GM12801 (cell line): Measurements from ENCODE around the gene DYDC2.

Experiments
- CTCF ChIP-seq: IDR thresholded peaks from one replicate; pipeline ENCODE4 v1.5.1; 2011; ENCODE audit warnings: control low read depth; ENCODE audit not compliant: insufficient read length; ENCODE audit errors: extremely low read depth

DYDC2 gene

DNA sequence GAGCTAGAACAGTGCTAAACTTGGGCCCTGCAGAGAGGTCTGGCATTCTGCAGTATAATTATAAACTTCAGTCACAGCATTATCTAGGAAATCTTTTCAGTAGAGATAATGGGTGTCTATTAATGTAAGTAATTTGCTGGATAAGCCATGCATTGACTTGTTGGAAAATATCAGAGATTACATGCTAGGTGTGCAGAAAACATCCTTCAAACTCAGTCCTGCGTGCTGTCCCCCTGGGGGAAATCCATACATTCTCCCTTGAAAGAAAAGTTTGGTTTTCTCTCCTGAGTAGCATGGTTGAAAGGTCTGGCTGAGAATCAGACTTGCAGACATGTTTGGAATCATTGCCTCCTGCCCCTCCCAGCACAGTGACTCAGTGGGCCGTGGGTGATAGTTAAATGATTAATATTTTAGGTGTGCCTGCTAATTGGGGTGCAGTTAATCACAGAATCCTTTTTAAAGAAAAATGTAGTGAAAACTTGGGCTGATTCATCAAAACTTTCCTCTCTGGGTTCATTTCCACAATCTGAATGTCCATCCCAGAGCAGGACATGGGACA lies 37.9 kb downstream of the DYDC2 start:
- no peak for TF ChIP-seq CTCF

DNA sequence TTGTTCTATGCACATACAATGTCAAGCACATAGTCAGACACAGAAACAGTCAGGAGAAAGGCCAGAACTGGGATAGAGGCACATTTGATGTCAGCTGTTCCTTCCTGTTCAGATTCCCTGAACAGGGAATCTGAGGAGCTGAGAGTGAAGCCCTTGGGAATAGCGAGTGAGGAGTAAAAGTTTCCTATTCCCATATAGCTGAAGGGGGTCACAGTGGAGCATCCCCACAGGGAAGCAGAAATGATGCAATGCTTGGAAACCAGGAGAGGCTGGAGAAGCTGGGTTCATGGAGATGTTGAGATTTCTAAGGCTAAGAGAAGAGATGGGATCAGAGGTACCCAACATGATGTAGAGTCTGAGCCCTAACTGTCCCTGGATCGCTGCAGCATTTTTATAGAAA lies 40.4 kb downstream of the DYDC2 start:
- no peak for TF ChIP-seq CTCF

DNA sequence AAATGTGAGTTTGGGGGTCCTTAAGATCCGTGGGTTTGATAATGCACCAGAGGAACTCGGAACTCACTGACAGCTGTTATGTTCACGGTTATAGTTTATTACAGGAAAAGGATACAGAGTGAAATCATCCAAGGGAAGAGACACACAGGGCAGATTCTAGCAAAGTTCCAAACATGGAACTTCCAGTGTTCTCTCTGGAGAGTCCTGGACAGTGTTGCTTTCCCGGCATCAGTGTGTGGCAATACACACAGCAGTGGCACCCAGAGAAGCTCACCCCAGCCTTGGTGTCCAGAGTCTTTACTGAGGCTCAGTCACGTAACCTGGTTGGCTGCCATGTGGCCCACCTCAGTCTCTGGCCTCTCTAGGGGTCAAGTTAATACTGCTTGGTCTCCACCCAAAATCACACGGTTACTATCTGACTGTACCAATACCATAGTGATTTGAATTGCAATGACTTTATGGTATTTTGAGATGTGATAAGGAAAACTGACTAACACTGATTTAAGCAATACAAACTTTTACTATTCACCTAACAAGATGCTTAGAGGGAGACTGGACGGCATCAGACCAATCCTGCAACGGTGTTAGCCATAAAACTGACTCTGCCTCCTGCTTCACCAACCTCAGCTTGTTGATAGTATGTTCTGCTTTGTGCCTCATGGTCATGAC lies 43.7 kb downstream of the DYDC2 start:
- TF ChIP-seq CTCF = no peak

- no peak for TF ChIP-seq CTCF
Measured at GRCh38 chr10:80405035-80405434, 48.5 kb downstream of the DYDC2 start.

DNA sequence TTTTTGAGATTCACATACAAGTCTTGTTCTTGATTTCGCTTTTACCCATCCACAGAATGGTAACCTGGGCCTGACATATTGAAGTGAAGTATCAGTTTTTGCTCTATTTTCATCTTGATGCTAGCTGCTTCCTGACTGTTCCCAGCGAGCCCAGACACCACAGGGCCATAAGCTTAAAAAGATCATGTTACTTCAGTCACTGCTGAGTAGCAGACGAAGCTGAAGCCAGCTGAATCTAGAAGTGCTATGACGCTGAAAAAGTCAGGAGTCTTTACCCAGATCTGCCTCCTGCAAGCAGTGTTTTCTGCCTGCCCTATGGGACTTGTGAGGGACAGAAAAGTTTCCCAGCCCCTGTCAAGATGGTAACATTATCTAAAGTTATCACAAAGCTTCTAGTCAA lies 49.0 kb downstream of the DYDC2 start:
- TF ChIP-seq CTCF = no peak

DNA sequence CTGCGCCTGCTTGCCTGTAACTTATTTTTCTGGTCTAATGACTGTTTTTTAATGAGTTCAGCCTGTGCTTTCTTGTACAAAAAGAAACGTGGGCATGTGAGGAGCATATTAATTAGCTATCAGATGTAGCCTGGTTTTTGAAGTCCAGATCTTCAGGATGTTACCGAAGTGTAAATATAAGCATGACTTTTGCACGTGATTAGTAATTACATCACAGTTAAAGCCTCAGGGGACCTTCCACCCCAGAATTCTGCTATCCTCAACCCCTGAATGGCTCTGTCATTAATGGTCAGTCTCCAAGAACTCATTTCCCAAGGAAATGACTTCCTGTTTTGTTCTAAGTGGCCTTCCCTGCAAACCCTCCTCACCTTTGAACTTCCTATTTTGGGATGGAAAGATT lies 49.6 kb downstream of the DYDC2 start:
- TF ChIP-seq CTCF = no peak

GRCh38 chr10:80407812-80408241 lies 51.2 kb downstream of the DYDC2 start:
- TF ChIP-seq CTCF = no peak
